ENCODE data around the gene C15orf40.
"Not testable (repeated sequence)": the region's sequence is repeated elsewhere in the genome, so short reads cannot be mapped to it uniquely, and the experiment has no call there.

The C15orf40 gene

DNA sequence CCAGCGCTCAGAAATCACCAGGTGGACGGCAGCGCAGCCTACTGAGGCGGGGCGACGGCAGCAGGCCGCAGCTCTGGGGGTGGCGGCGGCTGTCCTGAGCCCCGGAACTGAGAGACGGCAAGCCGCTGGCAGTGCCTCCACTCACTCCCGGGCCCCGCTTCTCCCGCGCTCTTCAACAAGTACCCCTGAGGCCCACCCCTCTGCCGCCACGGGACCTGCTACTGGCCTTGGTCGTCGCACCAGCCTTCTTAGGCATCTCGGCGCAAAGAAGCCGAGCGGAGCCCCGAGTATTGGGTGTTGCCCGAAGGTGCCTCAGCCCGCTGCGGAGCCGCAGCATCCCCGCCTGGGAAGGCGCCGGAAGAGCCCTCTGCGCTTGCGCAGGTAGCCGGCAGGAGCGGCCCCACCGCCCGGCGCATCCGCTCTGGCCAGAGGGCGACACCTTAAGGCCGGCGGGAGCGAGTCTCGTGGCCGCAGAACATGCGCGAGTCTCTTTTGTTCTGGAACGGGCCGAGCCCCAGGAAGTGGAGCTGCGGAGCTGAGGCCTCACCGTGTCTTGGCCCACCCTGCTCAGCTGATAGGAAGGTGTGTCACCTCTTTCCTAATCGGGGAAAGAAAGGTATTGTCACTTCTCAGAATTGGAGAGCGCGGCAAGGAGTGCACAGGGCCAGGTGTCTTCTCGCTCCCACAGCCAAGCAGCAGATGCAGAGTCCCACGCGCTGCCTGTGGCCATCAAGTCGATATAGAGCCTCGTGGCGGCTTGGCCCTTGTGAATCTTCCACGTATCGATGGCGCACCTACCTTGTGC is at the start of gene C15orf40:
C15orf40 (minus strand) TSS at position 369 of the 805 bp plus-strand sequence; CDS start at position 337, 32 bp downstream.
- peak; percentile 68 to 74 for DNase-seq (ENCODE audit: low read depth in 2 of 2)

DNA sequence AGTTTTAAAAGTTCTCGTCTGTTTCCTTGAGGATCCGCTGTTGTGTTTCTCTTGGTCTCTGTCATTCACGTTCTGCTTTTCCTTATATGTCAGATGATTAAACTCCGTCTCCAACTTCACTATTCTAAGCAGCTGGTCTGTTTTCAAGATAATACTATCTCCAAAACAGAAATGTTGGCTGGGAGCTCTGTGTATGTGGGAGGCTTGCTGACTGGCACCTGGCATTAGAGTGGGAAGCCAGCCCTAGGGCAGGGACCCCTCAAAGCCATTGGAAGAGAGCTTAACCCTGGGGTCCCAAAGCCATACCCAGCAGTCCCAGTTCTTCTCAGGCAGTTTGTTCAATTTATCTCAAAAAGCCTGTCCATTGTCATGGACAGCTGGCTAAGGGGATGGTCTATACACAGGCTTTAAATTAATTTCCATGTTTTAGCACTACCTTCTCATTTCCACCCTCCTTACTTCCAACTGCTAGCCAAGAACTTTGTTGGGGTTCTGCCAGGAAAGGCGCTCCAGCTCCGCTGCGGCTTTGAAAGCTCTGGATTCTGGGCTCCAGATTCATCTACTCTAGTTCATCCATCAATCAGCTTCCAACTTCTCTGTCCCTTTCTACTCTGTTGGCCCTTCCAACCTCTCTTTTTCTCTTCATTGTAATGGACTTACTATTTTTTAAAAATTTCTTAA is 46.4 kb upstream of the C15orf40 start:
- DNase-seq (ENCODE audit: low read depth in 2 of 2) = no peak

DNA sequence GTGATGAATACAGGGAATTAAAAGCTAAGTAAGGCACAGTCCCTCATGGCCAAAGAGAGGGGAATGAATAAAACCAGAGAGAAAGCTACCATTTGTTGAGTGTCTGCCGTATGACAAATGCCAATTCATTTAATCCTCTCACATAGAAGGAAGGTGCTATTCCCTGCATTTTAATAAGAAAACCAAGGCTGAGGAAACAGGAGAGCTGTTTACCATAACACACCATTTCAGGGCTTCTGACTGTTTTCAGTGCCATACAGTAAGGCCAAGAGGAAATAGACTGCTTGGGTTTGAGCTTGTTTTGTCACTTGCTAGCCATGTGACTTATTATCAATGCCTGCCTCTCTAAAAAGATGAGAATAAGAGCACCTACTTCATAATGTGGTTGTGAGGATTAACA is 45.6 kb upstream of the C15orf40 start:
- no peak for DNase-seq (ENCODE audit: low read depth in 2 of 2)

GRCh38 chr15:83053151-83053550 is 41.7 kb upstream of the C15orf40 start:
- no peak for DNase-seq (ENCODE audit: low read depth in 2 of 2)

- no peak for DNase-seq (ENCODE audit: low read depth in 2 of 2)
Observed at GRCh38 chr15:83046558-83047127, 35.2 kb upstream of the C15orf40 start.

- DNase-seq (ENCODE audit: low read depth in 2 of 2) = no peak
Observed at GRCh38 chr15:83044156-83044555, 32.7 kb upstream of the C15orf40 start.

- DNase-seq (ENCODE audit: low read depth in 2 of 2) = no peak
Observed at GRCh38 chr15:83039206-83039605, 27.8 kb upstream of the C15orf40 start.

DNA sequence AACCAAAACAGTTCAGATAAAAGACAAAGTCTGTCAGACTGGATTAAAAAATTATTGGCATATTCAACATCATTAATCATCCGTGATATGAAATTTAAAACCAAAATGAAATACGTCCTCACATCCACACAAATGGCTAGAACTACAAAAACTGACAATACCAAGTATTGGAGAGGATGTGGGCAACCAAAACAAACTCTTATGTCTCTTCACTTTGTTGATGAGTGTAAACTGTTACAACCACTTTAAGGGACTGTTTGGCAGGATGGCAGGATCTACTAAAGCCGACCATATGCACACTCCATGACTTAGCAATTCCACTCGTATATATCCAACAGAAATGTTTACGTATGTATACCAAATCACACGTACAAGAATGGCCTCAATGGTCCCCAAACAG is 24.8 kb upstream of the C15orf40 start:
- no peak for DNase-seq (ENCODE audit: low read depth in 2 of 2)

DNA sequence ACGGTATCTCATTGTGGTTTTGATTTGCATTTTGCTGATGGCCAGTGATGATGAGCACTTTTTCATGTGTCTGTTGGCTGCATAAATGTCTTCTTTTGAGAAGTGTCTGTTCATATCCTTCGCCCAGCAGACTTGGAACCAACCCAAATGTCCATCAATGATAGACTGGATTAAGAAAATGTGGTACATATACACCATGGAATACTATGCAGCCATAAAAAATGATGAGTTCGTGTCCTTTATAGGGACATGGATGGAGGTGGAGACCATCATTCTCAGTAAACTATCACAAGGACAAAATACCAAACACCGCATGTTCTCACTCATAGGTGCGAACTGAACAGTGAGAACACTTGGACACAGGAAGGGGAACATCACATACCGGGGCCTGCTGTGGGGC is 19.8 kb upstream of the C15orf40 start:
- not testable (repeated sequence) for DNase-seq (ENCODE audit: low read depth in 2 of 2)

DNA sequence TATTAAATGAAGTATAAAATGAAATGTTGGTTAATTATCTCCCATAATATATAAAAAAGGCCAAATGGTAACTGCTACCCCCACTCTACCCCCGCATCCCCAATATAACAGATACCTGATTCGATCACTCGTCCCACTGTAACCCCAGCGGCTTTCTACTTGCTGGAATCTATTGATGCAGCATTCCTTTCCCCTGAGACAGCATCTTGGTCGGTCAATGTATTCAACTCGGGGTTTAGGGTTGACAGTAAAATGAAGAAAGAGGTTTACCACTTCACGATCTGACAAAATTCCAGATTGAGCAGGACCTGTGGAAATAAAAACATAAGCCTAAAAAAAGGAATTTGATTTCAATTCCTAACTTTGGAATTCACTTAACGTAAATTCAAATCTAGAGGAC is 18.6 kb upstream of the C15orf40 start:
- no peak for DNase-seq (ENCODE audit: low read depth in 2 of 2)

DNA sequence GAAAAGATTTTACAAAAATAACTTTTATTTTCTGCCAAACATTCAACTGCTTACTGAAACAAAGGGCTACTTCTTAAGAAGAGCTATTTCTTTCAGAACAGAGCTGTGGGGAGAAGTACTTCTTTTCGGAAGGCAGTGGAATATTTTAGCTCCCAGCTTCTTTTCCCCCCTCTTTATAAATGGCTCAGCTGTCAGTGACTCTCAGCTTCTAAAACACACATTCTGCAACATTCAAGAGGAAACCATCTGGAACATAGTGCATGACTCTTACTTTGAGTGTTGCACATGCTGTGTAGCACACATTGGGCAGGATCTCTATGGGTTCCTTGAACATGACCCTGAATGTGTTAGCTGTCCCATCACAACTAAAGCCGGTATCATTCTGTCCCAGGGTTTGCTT is 7.0 kb upstream of the C15orf40 start:
- DNase-seq (ENCODE audit: low read depth in 2 of 2) = no peak

DNA sequence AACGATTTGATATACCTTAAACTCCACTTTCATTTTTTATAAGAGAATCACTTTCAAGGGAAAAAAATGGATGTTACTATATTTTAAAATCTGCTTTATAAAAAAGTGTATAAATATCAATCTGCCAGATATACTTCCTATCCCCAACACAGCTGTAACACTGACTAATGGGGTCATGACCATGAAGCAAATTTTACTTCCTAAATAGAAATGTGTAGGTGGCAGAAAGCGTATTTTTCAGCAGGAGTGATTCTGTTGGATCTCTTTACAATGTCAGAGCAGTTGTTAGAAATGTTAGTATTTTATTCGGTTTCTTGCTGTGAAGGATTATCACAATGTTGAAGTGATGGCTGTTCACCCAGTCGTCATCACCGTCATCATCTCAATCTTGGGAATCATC is 5.5 kb upstream of the C15orf40 start:
- no peak for DNase-seq (ENCODE audit: low read depth in 2 of 2)

- DNase-seq (ENCODE audit: low read depth in 2 of 2) = no peak
Observed at GRCh38 chr15:83015361-83015760, 3.9 kb upstream of the C15orf40 start.

- no peak for DNase-seq (ENCODE audit: low read depth in 2 of 2)
Observed at GRCh38 chr15:83014205-83014653, 2.8 kb upstream of the C15orf40 start.

GRCh38 chr15:83012636-83013035 is 1.2 kb upstream of the C15orf40 start:
- no peak for DNase-seq (ENCODE audit: low read depth in 2 of 2)

- DNase-seq (ENCODE audit: low read depth in 2 of 2) = peak in 1 of 2 experiments; percentile 3
Observed at GRCh38 chr15:83012076-83012426, 612 bp upstream of the C15orf40 start.

- peak in 1 of 2 experiments; percentile 18 for DNase-seq (ENCODE audit: low read depth in 2 of 2)
Observed at GRCh38 chr15:83010709-83011270, 649 bp downstream of the C15orf40 start.

DNA sequence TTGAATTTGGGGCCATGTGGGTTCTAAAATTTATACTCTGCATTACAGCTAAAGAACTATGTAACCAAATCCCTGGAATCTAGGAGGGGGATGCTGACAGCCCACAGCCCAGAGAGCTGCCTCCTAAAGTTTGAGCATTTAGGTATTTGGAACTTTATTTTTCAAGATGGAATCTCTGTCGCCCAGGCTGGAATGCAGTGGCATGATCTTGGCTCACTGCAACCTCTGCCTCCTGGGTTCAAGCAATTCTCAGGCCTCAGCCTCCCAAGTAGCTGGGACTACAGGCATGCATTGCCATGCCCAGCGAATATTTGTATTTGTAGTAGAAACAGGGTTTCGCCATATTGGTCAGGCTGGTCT is 10.8 kb downstream of the C15orf40 start:
- DNase-seq (ENCODE audit: low read depth in 2 of 2) = not testable (repeated sequence)

GRCh38 chr15:82999905-83000671 is 11.4 kb downstream of the C15orf40 start:
- peak in 1 of 2 experiments; percentile 25 for DNase-seq (ENCODE audit: low read depth in 2 of 2)

DNA sequence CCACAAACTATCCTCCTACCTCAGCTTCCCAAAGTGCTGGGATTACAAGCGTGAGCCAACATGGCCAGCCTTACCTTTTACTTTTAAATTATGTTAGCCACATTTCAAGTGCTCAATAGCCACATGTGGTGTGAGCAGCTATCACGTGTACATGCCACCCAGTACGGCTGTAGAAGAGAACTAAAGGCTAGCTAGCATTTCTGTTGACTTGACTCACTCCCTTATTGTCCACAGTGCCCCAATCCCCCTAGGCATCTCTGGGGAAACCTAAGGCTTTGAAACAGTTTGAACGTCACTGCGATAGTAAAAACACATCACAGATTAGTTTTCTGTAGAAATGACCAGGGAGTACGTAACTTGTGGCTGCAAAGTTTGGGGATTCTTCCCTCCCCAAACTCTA is 12.0 kb downstream of the C15orf40 start:
- no peak for DNase-seq (ENCODE audit: low read depth in 2 of 2)

DNA sequence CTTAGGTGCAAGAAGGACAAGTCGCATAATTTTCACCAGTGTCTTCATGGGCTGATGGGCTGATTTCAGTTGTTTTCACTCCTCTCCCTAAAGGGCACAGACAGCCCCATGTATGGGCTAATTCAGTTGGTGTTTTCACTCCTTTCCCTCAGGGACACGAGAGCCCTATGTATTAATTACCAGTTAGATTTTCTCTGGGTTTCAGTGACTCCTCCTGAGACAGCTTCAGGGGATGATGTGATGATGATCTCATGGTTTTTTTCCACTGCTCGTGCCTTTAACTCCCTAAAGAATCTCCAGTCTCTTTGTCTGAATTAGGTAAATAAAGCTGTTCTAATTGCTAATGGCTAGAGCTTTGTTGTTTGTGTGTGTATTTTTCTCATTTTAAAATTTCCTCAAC is 15.5 kb downstream of the C15orf40 start:
- DNase-seq (ENCODE audit: low read depth in 2 of 2) = no peak

DNA sequence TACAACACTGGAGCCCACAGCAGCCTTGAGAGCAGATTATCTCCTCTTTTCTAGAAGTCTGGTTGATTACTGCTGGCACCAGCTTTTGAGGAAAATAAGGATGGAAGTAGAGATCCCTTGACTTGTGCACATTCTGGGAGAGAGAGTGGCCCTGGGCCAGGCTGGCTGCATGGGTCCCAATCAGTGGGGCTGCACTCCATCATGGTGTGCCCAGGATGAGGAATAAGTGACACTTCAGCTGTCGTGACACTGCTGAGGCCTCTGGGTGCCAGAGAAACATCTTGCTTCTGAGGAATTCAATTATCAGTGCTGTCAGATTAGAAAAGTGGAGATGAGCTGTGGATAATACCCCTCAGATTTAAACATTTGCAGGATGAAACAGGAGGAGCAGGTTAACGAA is 16.4 kb downstream of the C15orf40 start:
- DNase-seq (ENCODE audit: low read depth in 2 of 2) = no peak

Data from fibroblast of skin of left biceps (primary cell).